ENCODE measurements around the gene AFF3. TPM values are rescaled to one million over a fixed set of nuclear protein-coding genes. Genes with fewer than 3 reads are reported as not detected.

Gene AFF3
- total RNA-seq, 1 experiment from 2014 or later, result 0.05 TPM

DNA sequence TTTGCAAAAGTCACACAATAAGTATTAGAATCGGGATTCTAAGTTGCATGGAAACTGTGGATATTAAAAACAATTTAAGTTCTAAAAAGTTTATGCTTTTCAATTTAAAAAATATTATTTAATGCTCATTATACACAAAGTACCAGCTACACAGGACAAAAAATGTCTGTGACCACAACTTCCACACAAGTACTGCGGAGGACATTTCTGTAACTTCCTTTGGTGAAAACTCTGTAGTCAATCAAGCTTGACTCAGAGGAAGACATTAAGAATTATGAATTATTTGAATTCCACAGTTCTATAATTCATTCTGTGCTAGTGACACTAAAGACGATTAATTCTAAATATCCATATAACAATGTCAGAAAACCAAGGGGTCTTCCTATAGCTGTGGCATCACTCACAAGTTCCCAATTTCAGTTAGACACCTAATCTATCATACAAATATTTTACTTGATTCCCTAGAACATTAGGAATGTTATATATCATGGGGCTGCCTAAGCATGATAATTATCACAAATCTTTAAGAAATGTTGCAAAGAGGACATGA is 120.5 kb downstream of the AFF3 start:
- Histone ChIP-seq H3K4me3 (ENCODE audit: low read depth, low read length) (no peak overlapping the region), H3K9me3 (no peaks in the 10 kb centered on the region), H3K27me3 (replicated peaks; ENCODE audit: control insufficient read depth, insufficient read depth, low read length) (no peaks in the 10 kb centered on the region), H3K36me3 (ENCODE audit: control insufficient read depth, insufficient read depth, low read length) (no peaks in the 10 kb centered on the region), H3K4me1 (no peaks in the 10 kb centered on the region)
- no peak overlapping the region for H3K27ac Mint-ChIP-seq (ENCODE audit: unreplicated experiment)
- no peak for DNase-seq
- no peaks in the 10 kb centered on the region for H3K4me1 Mint-ChIP-seq (ENCODE audit: low read depth, unreplicated experiment)
- peaks cover 9% of the 10 kb centered on the region for H3K27me3 Mint-ChIP-seq (ENCODE audit: insufficient read depth, unreplicated experiment)
- intact Hi-C loops (cut with micrococcal nuclease; ENCODE audit: unreplicated experiment), result no loop called here
- H3K9me3 Mint-ChIP-seq (ENCODE audit: unreplicated experiment), result no peaks in the 10 kb centered on the region
- H3K36me3 Mint-ChIP-seq (ENCODE audit: insufficient read depth, unreplicated experiment), result no peaks in the 10 kb centered on the region
- CTCF ChIA-PET, result no interaction called here
- H3K4me3 Mint-ChIP-seq (ENCODE audit: unreplicated experiment), result no peak overlapping the region
- TF ChIP-seq, protein P1, sequence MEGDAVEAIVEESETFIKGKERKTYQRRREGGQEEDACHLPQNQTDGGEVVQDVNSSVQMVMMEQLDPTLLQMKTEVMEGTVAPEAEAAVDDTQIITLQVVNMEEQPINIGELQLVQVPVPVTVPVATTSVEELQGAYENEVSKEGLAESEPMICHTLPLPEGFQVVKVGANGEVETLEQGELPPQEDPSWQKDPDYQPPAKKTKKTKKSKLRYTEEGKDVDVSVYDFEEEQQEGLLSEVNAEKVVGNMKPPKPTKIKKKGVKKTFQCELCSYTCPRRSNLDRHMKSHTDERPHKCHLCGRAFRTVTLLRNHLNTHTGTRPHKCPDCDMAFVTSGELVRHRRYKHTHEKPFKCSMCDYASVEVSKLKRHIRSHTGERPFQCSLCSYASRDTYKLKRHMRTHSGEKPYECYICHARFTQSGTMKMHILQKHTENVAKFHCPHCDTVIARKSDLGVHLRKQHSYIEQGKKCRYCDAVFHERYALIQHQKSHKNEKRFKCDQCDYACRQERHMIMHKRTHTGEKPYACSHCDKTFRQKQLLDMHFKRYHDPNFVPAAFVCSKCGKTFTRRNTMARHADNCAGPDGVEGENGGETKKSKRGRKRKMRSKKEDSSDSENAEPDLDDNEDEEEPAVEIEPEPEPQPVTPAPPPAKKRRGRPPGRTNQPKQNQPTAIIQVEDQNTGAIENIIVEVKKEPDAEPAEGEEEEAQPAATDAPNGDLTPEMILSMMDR (IDR thresholded peaks at IDR 0.05; ENCODE audit: insufficient read depth in 1 of 2, low read depth in 1 of 2, low read length in 1 of 2, severe bottlenecking in 1 of 2, unreplicated experiment in 1 of 2), result no peak
- BruUV-seq (replicated peaks), result no TSS peak
- POLR2A ChIA-PET, result no interaction called here

DNA sequence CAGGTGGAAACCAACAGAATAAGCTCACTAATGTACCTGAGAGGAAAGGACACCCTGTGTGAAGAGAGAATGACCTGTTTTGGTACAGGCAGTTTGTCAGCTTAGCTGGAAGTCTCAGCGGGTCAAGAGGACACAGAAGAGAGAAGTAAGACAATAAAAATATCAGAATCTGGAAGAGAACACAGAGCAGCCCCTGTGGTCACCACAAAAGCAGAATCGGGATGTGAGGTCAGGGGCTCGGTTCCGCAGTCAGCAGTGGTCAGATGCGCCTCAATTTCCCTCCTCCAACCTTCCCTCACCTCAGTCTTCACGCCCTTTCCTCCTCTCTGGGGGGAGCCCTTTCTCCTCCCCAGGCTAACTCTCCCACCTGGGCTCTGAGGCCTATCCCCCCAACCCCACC is 122.9 kb downstream of the AFF3 start:
- Mint-ChIP-seq H3K36me3 (ENCODE audit: insufficient read depth, unreplicated experiment) (no peaks in the 10 kb centered on the region), H3K4me1 (ENCODE audit: low read depth, unreplicated experiment) (no peaks in the 10 kb centered on the region), H3K4me3 (ENCODE audit: unreplicated experiment) (no peak overlapping the region), H3K9me3 (ENCODE audit: unreplicated experiment) (no peaks in the 10 kb centered on the region), H3K27ac (ENCODE audit: unreplicated experiment) (no peak overlapping the region), H3K27me3 (ENCODE audit: insufficient read depth, unreplicated experiment) (peaks cover 9% of the 10 kb centered on the region)
- TF ChIP-seq, protein P1 (IDR thresholded peaks at IDR 0.05; ENCODE audit: insufficient read depth in 1 of 2, low read depth in 1 of 2, low read length in 1 of 2, severe bottlenecking in 1 of 2, unreplicated experiment in 1 of 2), result no peak
- Histone ChIP-seq H3K9me3 (no peaks in the 10 kb centered on the region), H3K4me3 (ENCODE audit: low read depth, low read length) (no peak overlapping the region), H3K4me1 (no peaks in the 10 kb centered on the region), H3K36me3 (ENCODE audit: control insufficient read depth, insufficient read depth, low read length) (no peaks in the 10 kb centered on the region), H3K27me3 (replicated peaks; ENCODE audit: control insufficient read depth, insufficient read depth, low read length) (no peaks in the 10 kb centered on the region)
- DNase-seq, result no peak
- no TSS peak for BruUV-seq (replicated peaks)
- intact Hi-C loops (cut with micrococcal nuclease; ENCODE audit: unreplicated experiment), result no loop called here
- ChIA-PET POLR2A (no interaction called here), CTCF (no interaction called here)

DNA sequence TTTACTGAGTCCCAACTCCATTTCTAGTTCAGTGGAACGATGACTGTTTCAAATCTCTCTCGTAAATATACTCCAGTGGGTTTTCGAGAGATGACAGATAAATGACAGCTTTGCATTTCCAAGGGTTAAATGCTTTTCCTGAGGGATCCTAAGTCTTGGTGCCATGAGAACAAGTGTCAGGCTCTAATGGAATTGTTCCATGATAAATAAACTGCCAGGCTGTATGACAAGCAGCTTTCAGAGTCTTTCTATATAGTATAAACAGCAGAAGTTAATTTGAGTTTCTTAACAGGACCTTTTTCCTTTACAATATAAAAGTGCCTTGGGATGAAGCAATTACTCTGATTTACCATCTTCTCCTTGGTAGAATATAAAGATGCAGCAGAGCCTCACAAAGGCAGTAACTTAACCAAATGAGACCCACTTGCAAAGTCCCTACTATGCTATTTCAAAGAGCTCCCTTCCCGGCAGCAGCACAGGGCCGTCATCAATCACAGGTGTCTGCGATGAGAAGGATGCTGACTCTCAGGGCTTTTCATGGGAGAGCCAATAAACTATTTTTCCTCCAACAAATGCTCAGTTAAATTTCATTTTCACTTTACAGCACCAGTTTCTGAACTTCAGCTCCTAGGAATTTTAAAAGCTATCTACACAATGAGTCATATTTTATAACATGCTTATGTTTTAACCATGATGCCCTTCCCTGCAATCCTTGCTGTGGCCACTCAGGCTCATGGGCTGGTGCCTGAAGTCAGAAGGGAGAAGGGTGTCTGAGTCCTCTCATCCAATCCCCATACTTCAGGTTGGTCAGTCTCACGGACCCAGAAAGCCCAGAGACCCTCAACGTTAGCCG is 123.8 kb downstream of the AFF3 start:
- POLR2A ChIA-PET, result no interaction called here
- no peak for DNase-seq
- no peaks in the 10 kb centered on the region for H3K9me3 ChIP-seq
- Mint-ChIP-seq H3K36me3 (ENCODE audit: insufficient read depth, unreplicated experiment) (no peaks in the 10 kb centered on the region), H3K27me3 (ENCODE audit: insufficient read depth, unreplicated experiment) (peaks cover 9% of the 10 kb centered on the region), H3K27ac (ENCODE audit: unreplicated experiment) (no peak overlapping the region), H3K9me3 (ENCODE audit: unreplicated experiment) (no peaks in the 10 kb centered on the region), H3K4me3 (ENCODE audit: unreplicated experiment) (no peak overlapping the region), H3K4me1 (ENCODE audit: low read depth, unreplicated experiment) (no peaks in the 10 kb centered on the region)
- H3K36me3 ChIP-seq (ENCODE audit: control insufficient read depth, insufficient read depth, low read length), result no peaks in the 10 kb centered on the region
- H3K27me3 ChIP-seq (replicated peaks; ENCODE audit: control insufficient read depth, insufficient read depth, low read length), result no peaks in the 10 kb centered on the region
- no TSS peak for BruUV-seq (replicated peaks)
- CTCF ChIA-PET, result no interaction called here
- no peak overlapping the region for H3K4me3 ChIP-seq (ENCODE audit: low read depth, low read length)
- intact Hi-C loops (cut with micrococcal nuclease; ENCODE audit: unreplicated experiment), result no loop called here
- H3K4me1 ChIP-seq, result no peaks in the 10 kb centered on the region
- TF ChIP-seq, protein P1 (IDR thresholded peaks at IDR 0.05; ENCODE audit: insufficient read depth in 1 of 2, low read depth in 1 of 2, low read length in 1 of 2, severe bottlenecking in 1 of 2, unreplicated experiment in 1 of 2), result no peak
